ENCODE results near the gene TYW1.
"Not testable (repeated sequence)": the region's sequence is repeated elsewhere in the genome, so short reads cannot be mapped to it uniquely, and the experiment has no call there.

DNA sequence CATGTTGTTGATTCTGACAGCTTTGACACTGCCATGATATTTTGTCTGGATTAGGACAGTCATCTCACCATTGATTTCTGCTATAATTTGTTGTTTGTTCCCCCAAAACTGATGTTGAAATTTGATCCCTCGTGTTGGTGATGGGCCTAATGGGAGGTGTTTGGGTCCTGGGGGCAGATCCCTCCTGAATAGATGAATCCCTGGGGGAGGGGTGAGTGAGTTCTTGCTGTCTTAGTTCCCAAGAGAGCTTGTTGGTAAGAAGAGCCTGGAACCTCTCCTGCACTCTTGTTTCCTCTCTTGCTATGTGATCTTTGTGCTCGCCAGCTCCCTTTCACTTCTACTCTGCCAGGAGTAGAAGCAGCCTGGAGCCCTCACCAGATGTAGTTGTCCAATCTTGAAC lies 7.5 kb downstream of the TYW1 start:
- not testable (repeated sequence) for TF ChIP-seq CTCF, POLR2AphosphoS5 (IDR thresholded peaks at IDR 0.05)
